ENCODE data around the gene FASN. TPM values are rescaled to one million over a fixed set of nuclear protein-coding genes. Genes with fewer than 3 reads are reported as not detected.

FASN gene
- total RNA-seq, 1 experiment from 2014 or later: 956 TPM

- no peaks in the 10 kb centered on the region for H3K9me3 ChIP-seq (ENCODE audit: control insufficient read depth, insufficient read depth, low read depth, low read length)
- ATAC-seq (no peak), DNase-seq (ENCODE audit: low read depth, low spot score) (no peak)
- no TSS peak for BruUV-seq (replicated peaks)
- peaks cover 19% of the 10 kb centered on the region for H3K4me1 ChIP-seq (ENCODE audit: control insufficient read depth, insufficient read depth, low read length)
- peak overlapping the region; percentile 73 for H3K27ac ChIP-seq (ENCODE audit: low read length)
- ChIA-PET POLR2A (no interaction called here), CTCF (no interaction called here)
- H3K36me3 ChIP-seq (ENCODE audit: control insufficient read depth, insufficient read depth, low read length): peaks cover 7% of the 10 kb centered on the region
- no peak for TF ChIP-seq REST (IDR thresholded peaks at IDR 0.05; ENCODE audit: insufficient read depth in 1 of 2, low read depth in 2 of 2, low read length in 1 of 2)
- peak overlapping the region; percentile 85 to 99 for H3K4me3 ChIP-seq (ENCODE audit: low read depth in 2 of 2, low read length in 2 of 2)
- in situ Hi-C loops (cut with HindIII; ENCODE audit: low pct_unique_long_range_greater_than_20kb, low sequenced_read_pairs) (loop anchor here (10.0 kb wide), 1 partner anchor 85 kb away; no protein-coding TSS in a partner anchor), intact Hi-C loops (cut with micrococcal nuclease; ENCODE audit: unreplicated experiment) (no loop called here)
- no peaks in the 10 kb centered on the region for H3K27me3 ChIP-seq (ENCODE audit: control insufficient read depth, insufficient read depth, low read length)
These were observed 47.8 kb downstream of the FASN start for GRCh38 chr17:82050152-82050760.

- in situ Hi-C loops (cut with HindIII; ENCODE audit: low pct_unique_long_range_greater_than_20kb, low sequenced_read_pairs) (no loop called here), intact Hi-C loops (cut with micrococcal nuclease; ENCODE audit: unreplicated experiment) (no loop called here)
- H3K36me3 ChIP-seq (ENCODE audit: control insufficient read depth, insufficient read depth, low read length): peaks cover 6% of the 10 kb centered on the region; the same call in 1 of the 2 replicates
- peaks cover 17% of the 10 kb centered on the region; the same call in 1 of the 2 replicates for H3K4me1 ChIP-seq (ENCODE audit: control insufficient read depth, insufficient read depth, low read length)
- DNase-seq (ENCODE audit: low read depth, low spot score) (no peak), ATAC-seq (no peak)
- H3K27me3 ChIP-seq (ENCODE audit: control insufficient read depth, insufficient read depth, low read length): no peaks in the 10 kb centered on the region
- H3K27ac ChIP-seq (ENCODE audit: low read length): no peak overlapping the region
- CTCF ChIA-PET: no interaction called here
- no peaks in the 10 kb centered on the region for H3K9me3 ChIP-seq (ENCODE audit: control insufficient read depth, insufficient read depth, low read depth, low read length)
- TF ChIP-seq POLR2AphosphoS5 (IDR thresholded peaks at IDR 0.05; ENCODE audit: low read depth, low read length): no peak
- TF ChIP-seq TCF7L2 (IDR thresholded peaks at IDR 0.05; ENCODE audit: low read depth, low read length): no peak
- TF ChIP-seq CTCF (IDR thresholded peaks at IDR 0.05): no peak
- TF ChIP-seq REST (IDR thresholded peaks at IDR 0.05; ENCODE audit: insufficient read depth in 1 of 2, low read depth in 2 of 2, low read length in 1 of 2): no peak
- no peak for TF ChIP-seq SIN3A (IDR thresholded peaks at IDR 0.05; ENCODE audit: borderline replicate concordance, insufficient read depth, low read depth, low read length)
- POLR2A ChIA-PET: no interaction called here
- BruUV-seq (replicated peaks): no TSS peak
- H3K4me3 ChIP-seq (ENCODE audit: low read depth in 2 of 2, low read length in 2 of 2): no peak overlapping the region
These were observed 48.5 kb downstream of the FASN start for GRCh38 chr17:82049521-82049971.

Measured in Panc1 (cell line).